ENCODE data around the gene NPVF. TPM values are rescaled to one million over a fixed set of nuclear protein-coding genes. Genes with fewer than 3 reads are reported as not detected.

The NPVF gene
- total RNA-seq, 2 experiments from 2014 or later = not detected

DNA sequence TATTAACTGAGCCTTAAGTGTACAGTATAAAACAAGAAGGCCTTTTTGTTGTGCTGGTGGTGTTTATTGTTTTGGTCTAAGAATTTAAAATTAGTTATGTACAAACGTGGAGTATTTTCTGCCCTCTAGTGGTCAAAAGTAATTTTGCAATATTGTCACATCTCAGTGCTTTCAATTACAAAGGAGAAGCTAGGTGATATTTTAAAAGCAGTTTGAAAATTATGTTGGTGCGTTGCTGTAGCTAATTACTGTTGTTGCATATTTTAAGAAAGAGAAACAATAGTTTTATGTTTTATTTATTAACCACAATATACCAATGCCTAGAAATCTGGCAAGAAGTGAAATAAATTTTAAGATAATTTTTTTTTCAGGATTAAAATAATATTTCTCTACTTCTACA lies 11.4 kb downstream of the NPVF start:
- H3K4me3 Mint-ChIP-seq = no peak overlapping the region
- peaks cover 18% of the 10 kb centered on the region for H3K27me3 Mint-ChIP-seq
- H3K4me1 Mint-ChIP-seq = no peaks in the 10 kb centered on the region
- H3K27ac Mint-ChIP-seq = no peak overlapping the region
- POLR2A ChIA-PET = interaction anchor here (0.6 kb wide), 1 partner anchor 619 kb away, joined by 3 read pairs; no protein-coding TSS in a partner anchor
- CTCF ChIA-PET = interaction anchor here (0.9 to 1.0 kb wide), 2 partner anchors 12 to 28 kb away, joined by 3 read pairs; no protein-coding TSS in a partner anchor
- H3K9me3 Mint-ChIP-seq = no peaks in the 10 kb centered on the region
- DNase-seq = no peak
- no peaks in the 10 kb centered on the region for H3K36me3 Mint-ChIP-seq (ENCODE audit: low read depth)

DNA sequence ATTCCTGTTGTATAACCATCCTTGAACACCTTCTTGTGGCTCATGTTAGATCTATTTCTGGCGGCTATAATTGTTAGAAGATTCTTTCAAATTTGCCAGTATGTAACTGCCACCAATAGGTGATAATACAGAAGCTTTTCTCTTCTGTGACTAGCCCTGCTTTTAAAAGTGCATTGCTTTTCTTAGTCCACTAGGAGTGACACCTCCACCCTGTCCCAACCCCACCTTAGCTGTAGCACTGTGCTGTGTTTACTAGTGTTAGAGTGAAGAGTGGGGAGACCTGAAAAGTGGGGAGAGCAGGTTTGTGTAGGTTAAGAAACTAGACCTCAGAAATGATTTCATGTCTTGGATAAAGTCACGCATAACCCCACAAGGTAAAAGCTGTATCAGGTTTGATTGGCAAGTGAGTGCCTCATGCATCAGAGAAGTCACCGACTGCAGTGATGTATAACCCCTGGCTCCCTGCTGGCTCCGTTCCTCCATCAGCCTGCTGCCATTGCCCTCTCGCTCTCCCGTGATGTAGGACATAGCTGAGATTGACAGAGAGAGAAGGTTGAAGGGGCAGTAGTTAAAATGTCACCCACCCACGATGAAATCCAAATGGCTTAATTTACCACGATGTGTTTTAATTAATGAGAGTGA lies 12.5 kb downstream of the NPVF start:
- DNase-seq = no peak
- ChIA-PET CTCF (no interaction called here), POLR2A (no interaction called here)
- Mint-ChIP-seq H3K27me3 (peaks cover 14% of the 10 kb centered on the region), H3K4me3 (no peak overlapping the region), H3K27ac (no peak overlapping the region), H3K9me3 (no peaks in the 10 kb centered on the region), H3K36me3 (ENCODE audit: low read depth) (no peaks in the 10 kb centered on the region), H3K4me1 (no peaks in the 10 kb centered on the region)

DNA sequence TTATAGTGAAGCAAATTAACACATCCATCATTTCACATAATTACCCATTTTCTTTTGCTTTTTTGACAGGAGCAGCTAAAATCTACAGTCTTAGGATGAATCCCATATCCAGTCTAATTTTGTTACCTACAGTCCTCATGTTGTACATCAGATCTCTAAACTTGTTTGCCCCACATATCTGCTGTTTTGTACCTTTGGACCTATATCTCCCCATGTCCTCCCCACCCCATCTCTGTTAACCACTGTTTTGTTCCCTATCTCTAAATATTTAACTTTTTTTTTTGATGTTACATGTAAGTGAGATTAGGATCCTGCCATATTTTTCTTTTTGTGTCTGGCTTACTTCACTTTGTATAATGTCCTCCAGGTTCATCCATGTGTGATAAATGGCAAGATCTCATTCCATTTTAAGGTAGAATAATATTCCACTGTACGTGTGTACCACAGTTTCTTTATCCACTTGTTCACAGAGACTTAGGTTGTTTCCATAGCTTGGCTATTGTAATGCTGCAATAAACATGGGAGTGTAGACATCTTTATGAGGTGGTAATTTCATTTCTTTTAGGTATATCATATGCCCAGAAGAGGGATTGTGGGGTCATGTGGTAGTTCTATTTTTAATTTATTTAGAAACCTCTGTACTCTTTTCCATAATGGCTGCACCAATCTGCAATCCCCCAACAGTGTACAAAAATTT lies 19.6 kb downstream of the NPVF start:
- ChIA-PET POLR2A (no interaction called here), CTCF (no interaction called here)
- DNase-seq = no peak
- Mint-ChIP-seq H3K27me3 (peaks cover 23% of the 10 kb centered on the region), H3K4me3 (no peak overlapping the region), H3K9me3 (no peaks in the 10 kb centered on the region), H3K36me3 (ENCODE audit: low read depth) (no peaks in the 10 kb centered on the region), H3K4me1 (no peaks in the 10 kb centered on the region), H3K27ac (no peak overlapping the region)

DNA sequence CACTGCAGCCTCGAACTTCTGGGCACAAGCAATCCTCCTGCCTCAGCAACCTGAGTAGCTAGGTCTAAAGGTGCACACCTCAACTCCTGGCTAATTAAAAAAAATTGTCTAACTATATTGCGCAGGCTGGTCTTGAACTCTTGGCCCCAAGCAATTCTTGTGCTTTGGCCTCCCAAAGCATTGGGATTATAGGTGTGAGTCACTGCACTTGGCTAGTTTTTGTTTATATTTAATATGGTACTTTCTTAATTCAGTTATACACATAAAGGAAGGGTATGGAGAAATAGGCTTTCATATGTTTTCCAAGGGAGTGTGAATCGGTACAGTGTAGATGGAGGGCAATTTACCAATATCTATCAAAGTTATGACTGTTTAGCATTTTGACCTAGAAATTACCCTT lies 20.4 kb downstream of the NPVF start:
- peaks cover 23% of the 10 kb centered on the region for H3K27me3 Mint-ChIP-seq
- no peak for DNase-seq
- H3K27ac Mint-ChIP-seq = no peak overlapping the region
- POLR2A ChIA-PET = no interaction called here
- no peaks in the 10 kb centered on the region for H3K4me1 Mint-ChIP-seq
- no peak overlapping the region for H3K4me3 Mint-ChIP-seq
- H3K9me3 Mint-ChIP-seq = no peaks in the 10 kb centered on the region
- CTCF ChIA-PET = no interaction called here
- H3K36me3 Mint-ChIP-seq (ENCODE audit: low read depth) = no peaks in the 10 kb centered on the region

DNA sequence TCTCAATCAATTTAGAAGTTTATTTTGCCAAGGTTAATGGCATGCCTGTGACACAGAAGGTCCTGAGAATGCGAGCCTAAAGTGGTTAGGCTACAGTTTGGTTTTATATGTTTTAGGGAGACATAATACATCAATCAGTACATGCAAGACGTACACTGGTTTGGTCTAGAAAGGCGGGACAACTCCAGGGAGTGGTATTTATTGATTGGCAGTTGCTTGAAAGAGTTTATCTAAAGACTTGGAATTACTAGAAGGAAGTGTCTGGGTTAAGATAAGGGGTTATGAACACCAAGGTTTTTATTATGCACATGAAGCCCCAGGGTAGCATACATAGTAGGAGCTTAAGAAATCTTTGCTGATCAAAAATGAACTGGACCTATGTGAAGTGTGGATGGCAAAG lies 21.5 kb downstream of the NPVF start:
- ChIA-PET POLR2A (no interaction called here), CTCF (no interaction called here)
- Mint-ChIP-seq H3K36me3 (ENCODE audit: low read depth) (no peaks in the 10 kb centered on the region), H3K27ac (no peak overlapping the region), H3K27me3 (peaks cover 21% of the 10 kb centered on the region), H3K9me3 (no peaks in the 10 kb centered on the region), H3K4me3 (no peak overlapping the region), H3K4me1 (no peaks in the 10 kb centered on the region)
- DNase-seq = no peak

GRCh38 chr7:25196132-25196896 lies 32.0 kb downstream of the NPVF start:
- CTCF ChIA-PET = interaction anchor here (0.6 kb wide), 1 partner anchor 1341 kb away, joined by 3 read pairs; no protein-coding TSS in a partner anchor
- no peak overlapping the region for H3K27ac Mint-ChIP-seq
- H3K4me1 Mint-ChIP-seq = no peaks in the 10 kb centered on the region

DNA sequence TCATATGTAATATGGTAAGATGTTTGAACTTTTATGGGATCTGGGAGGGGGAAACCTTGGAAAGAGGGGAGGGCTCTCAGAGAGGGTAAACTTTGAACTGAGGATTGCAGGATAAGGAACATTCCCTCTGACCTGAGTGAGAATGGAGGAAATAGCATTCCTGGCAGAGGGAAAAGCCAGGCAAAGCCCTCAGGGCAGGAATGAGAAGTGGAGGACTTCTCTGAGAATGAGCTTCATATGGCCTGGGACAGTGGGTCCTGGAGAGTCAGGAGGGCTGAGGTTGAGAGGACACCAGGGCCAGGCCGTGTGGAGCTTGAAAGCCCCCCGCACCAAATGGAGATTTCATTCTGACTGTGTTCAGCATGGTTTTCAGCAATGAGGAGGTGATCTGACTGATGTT lies 34.2 kb downstream of the NPVF start:
- H3K27me3 Mint-ChIP-seq = peaks cover 18% of the 10 kb centered on the region
- POLR2A ChIA-PET = no interaction called here
- no peak overlapping the region for H3K27ac Mint-ChIP-seq
- H3K36me3 Mint-ChIP-seq (ENCODE audit: low read depth) = no peaks in the 10 kb centered on the region
- H3K4me1 Mint-ChIP-seq = no peaks in the 10 kb centered on the region
- no peak overlapping the region for H3K4me3 Mint-ChIP-seq
- CTCF ChIA-PET = no interaction called here
- DNase-seq = no peak
- H3K9me3 Mint-ChIP-seq = no peaks in the 10 kb centered on the region

More at GRCh38 chr7:25196132-25196896, 32.0 kb downstream of the NPVF start:
- H3K36me3 Mint-ChIP-seq (ENCODE audit: low read depth) = no peaks in the 10 kb centered on the region
- DNase-seq = no peak
- H3K27me3 Mint-ChIP-seq = peaks cover 13% of the 10 kb centered on the region
- H3K4me3 Mint-ChIP-seq = no peak overlapping the region
- POLR2A ChIA-PET = no interaction called here
- no peaks in the 10 kb centered on the region for H3K9me3 Mint-ChIP-seq

DNA sequence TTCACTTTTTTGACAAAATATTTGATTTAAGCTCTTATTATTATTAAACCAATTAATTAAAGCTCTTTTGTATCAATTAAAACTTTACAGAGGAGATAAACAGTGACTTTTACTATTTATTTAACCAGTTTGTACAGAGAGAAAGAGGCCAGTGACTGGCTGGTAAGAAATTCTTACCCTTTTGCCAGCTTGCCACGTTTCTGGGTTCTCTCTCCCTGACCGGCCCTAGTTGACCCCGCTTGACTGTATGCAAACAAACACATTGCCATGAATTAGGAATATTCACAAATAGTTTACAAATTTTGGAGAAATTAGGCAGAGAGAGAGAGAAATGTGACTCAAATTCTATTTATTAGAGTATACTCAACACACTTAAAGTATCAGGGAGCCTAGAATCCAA lies 36.2 kb downstream of the NPVF start:
- Mint-ChIP-seq H3K27me3 (peaks cover 18% of the 10 kb centered on the region), H3K36me3 (ENCODE audit: low read depth) (no peaks in the 10 kb centered on the region), H3K27ac (no peak overlapping the region), H3K4me1 (no peaks in the 10 kb centered on the region), H3K4me3 (no peak overlapping the region), H3K9me3 (no peaks in the 10 kb centered on the region)
- CTCF ChIA-PET = interaction anchor here (0.6 kb wide), 2 partner anchors 692 to 1094 kb away, joined by 3 read pairs; no protein-coding TSS in a partner anchor
- POLR2A ChIA-PET = no interaction called here
- no peak for DNase-seq

DNA sequence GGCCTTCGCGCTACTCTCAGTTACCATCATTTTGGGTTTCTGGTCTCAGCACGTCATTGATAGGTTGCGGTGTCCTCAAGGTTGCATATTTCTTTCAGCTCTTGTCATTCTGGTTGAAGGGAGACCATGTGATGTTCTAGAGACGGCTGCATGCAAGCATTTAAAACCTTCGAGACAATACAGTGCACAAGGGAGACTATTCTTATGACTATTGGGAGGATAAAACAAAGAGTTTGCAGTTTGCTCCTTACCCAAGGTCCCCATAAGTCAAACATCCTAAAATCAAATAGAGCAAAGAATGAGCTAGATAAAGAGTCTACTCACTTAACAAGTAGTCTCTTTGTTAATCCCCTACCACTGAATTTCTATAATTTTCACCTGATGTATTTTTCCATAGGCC lies 39.1 kb downstream of the NPVF start:
- POLR2A ChIA-PET = no interaction called here
- Mint-ChIP-seq H3K27ac (no peak overlapping the region), H3K36me3 (ENCODE audit: low read depth) (no peaks in the 10 kb centered on the region), H3K4me3 (no peak overlapping the region), H3K9me3 (no peaks in the 10 kb centered on the region), H3K4me1 (no peaks in the 10 kb centered on the region), H3K27me3 (peaks cover 16% of the 10 kb centered on the region)
- DNase-seq = no peak
- CTCF ChIA-PET = interaction anchor here (1.2 to 3.1 kb wide), 2 partner anchors 9 to 28 kb away, joined by 3 to 9 read pairs; a partner anchor contains a TSS

- H3K4me1 Mint-ChIP-seq = no peaks in the 10 kb centered on the region
- no peak overlapping the region for H3K27ac Mint-ChIP-seq
- ChIA-PET CTCF (interaction anchor here (3.1 kb wide), 1 partner anchor 8 kb away, joined by 9 read pairs; a partner anchor contains a TSS), POLR2A (no interaction called here)
- H3K4me3 Mint-ChIP-seq = no peak overlapping the region
- H3K9me3 Mint-ChIP-seq = no peaks in the 10 kb centered on the region
- DNase-seq = no peak
- no peaks in the 10 kb centered on the region for H3K36me3 Mint-ChIP-seq (ENCODE audit: low read depth)
- peaks cover 16% of the 10 kb centered on the region for H3K27me3 Mint-ChIP-seq
These were observed 40.4 kb downstream of the NPVF start for GRCh38 chr7:25187932-25188331.

- Mint-ChIP-seq H3K27ac (no peak overlapping the region), H3K4me1 (no peaks in the 10 kb centered on the region), H3K4me3 (no peak overlapping the region), H3K27me3 (peaks cover 13% of the 10 kb centered on the region), H3K36me3 (ENCODE audit: low read depth) (no peaks in the 10 kb centered on the region), H3K9me3 (no peaks in the 10 kb centered on the region)
- no peak for DNase-seq
- CTCF ChIA-PET = no interaction called here
- POLR2A ChIA-PET = no interaction called here
These were observed 41.9 kb downstream of the NPVF start for GRCh38 chr7:25186436-25186835.

GRCh38 chr7:25181532-25181931 lies 46.8 kb downstream of the NPVF start:
- peaks cover 4% of the 10 kb centered on the region for H3K36me3 Mint-ChIP-seq (ENCODE audit: low read depth)
- peaks cover 8% of the 10 kb centered on the region for H3K27me3 Mint-ChIP-seq
- peak overlapping the region; percentile 17 for H3K4me3 Mint-ChIP-seq
- no peak for DNase-seq
- peaks cover 23% of the 10 kb centered on the region for H3K4me1 Mint-ChIP-seq
- H3K27ac Mint-ChIP-seq = peak overlapping the region; percentile 9
- ChIA-PET CTCF (no interaction called here), POLR2A (no interaction called here)
- H3K9me3 Mint-ChIP-seq = no peaks in the 10 kb centered on the region

- Mint-ChIP-seq H3K27me3 (peaks cover 8% of the 10 kb centered on the region), H3K9me3 (no peaks in the 10 kb centered on the region), H3K4me3 (peak overlapping the region; percentile 79), H3K36me3 (ENCODE audit: low read depth) (peaks cover 4% of the 10 kb centered on the region), H3K4me1 (peaks cover 23% of the 10 kb centered on the region), H3K27ac (peak overlapping the region; percentile 90)
- no peak for DNase-seq
- CTCF ChIA-PET = interaction anchor here (0.6 to 1.5 kb wide), 8 partner anchors 8 to 666 kb away, joined by 3 to 9 read pairs (median 3); partner anchors contain the start of gene CYCS
- POLR2A ChIA-PET = interaction anchor here (0.6 kb wide), 1 partner anchor 65 kb away, joined by 3 read pairs; no protein-coding TSS in a partner anchor
These were observed 47.3 kb downstream of the NPVF start for GRCh38 chr7:25180946-25181345.
